Measurements from ENCODE around the gene SNRPA. TPM values are rescaled to one million over a fixed set of nuclear protein-coding genes. Genes with fewer than 3 reads are reported as not detected.

Gene SNRPA
- total and polyA plus RNA-seq, 2 of the 8 experiments (the other 6 are each of a cell fraction or from before 2014, with no cell fraction given), result 201 to 202 TPM

DNA sequence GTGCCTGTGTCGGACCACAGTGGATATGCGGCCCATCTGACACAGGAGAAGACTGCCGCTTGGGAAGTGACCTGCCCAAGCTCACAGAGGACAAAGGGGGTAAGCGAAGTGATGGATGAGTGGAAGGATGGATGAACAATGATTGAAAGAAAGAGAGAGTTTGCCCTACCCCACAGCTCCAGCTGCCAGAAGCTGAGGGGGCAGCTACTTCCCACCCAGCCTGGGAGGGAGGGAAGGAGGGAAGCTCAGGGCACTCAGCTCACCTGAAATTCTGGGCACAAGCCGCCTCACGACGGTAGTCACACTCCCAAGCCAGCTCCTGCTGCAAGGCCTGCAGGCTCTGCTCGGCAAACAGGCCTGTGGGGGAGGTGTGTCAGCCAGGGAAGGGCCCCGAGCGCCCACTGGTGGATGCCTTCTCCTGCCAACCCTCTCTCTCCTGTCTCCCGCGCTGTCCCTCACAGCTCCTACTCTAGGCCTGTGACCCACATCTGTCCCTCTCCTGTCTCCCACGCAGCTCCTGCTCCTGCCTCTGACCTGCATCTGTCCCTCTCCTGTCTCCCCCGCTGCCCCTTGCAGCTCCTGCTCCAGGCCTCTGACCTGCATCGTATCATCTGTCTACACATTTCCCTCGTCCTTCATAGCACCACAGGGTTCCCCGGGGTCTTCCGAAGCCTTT lies 48.5 kb upstream of the SNRPA start:
- ChIA-PET CTCF (ENCODE audit: partially characterized antibody) (interaction anchor here (0.7 to 4.0 kb wide), 19 partner anchors 9 to 122 kb away, joined by 3 to 15 read pairs (median 3); partner anchors contain the start of genes COQ8B, ITPKC and MIA), POLR2A (ENCODE audit: partially characterized antibody) (interaction anchor here (0.9 to 2.8 kb wide), 12 partner anchors 9 to 126 kb away, joined by 3 to 24 read pairs (median 4); partner anchors contain the start of genes ACTMAP, COQ8B, ITPKC and NUMBL)
- Histone ChIP-seq H3K4ac (replicated peaks; ENCODE audit: insufficient read length, low read depth, low read length) (no peak overlapping the region), H3K23ac (ENCODE audit: insufficient read length) (no peak overlapping the region), H4K20me1 (replicated peaks in 1 of 2; ENCODE audit: control insufficient read depth in 1 of 2, insufficient read depth in 2 of 2, low read length in 2 of 2) (peaks cover 0 to 4% of the 10 kb centered on the region in 2 experiments), H3K27me3 (replicated peaks in 1 of 4; ENCODE audit: control insufficient read depth in 3 of 4, extremely low read depth in 1 of 4, insufficient read depth in 3 of 4, low read length in 3 of 4) (no peaks in the 10 kb centered on the region), H3K14ac (ENCODE audit: insufficient read length) (no peak overlapping the region), H2BK120ac (replicated peaks; ENCODE audit: low read depth, low read length) (no peak overlapping the region), H3K36me3 (ENCODE audit: control insufficient read depth in 2 of 4, insufficient read depth in 4 of 4, low read length in 3 of 4) (peaks cover 8 to 28% (median 25%) of the 10 kb centered on the region in 4 experiments; a peak in 7 of 8 replicates), H2AFZ (ENCODE audit: low read length) (no peak overlapping the region), H2BK12ac (ENCODE audit: low read depth, low read length) (no peak overlapping the region), H3K56ac (replicated peaks; ENCODE audit: insufficient read length, low read depth, low read length) (no peak overlapping the region), H3K4me2 (ENCODE audit: insufficient read depth in 1 of 2, low read depth in 2 of 2, low read length in 2 of 2) (0 out of 4 replicates have a peak overlapping the region, but pooled peaks of 1 of the 2 experiments have one; percentile 6), H3K9ac (replicated peaks in 1 of 4; ENCODE audit: extremely low read depth in 1 of 4, low read depth in 3 of 4, low read length in 3 of 4) (no peak overlapping the region), H2BK5ac (ENCODE audit: low read depth, low read length) (no peak overlapping the region), H3K79me1 (ENCODE audit: low read depth, low read length) (peaks cover 3% of the 10 kb centered on the region; the same call in 1 of the 2 replicates), H3K4me1 (replicated peaks in 1 of 4; ENCODE audit: control insufficient read depth in 3 of 4, insufficient read depth in 4 of 4, low read length in 3 of 4) (peaks cover 0 to 4% (median 1%) of the 10 kb centered on the region in 4 experiments; a peak in 5 of 7 replicates), H2BK20ac (ENCODE audit: low read length) (no peak overlapping the region), H2AK5ac (ENCODE audit: low read depth, low read length) (no peak overlapping the region), H4K8ac (ENCODE audit: extremely low read depth, insufficient read depth, low read length) (no peak overlapping the region), H3K27ac (ENCODE audit: low read depth, low read length) (no peak overlapping the region; the same call in 1 of the 2 replicates), H3K79me2 (ENCODE audit: control insufficient read depth in 1 of 2, insufficient read depth in 2 of 2, low read length in 2 of 2) (no peaks in the 10 kb centered on the region), H4K91ac (replicated peaks; ENCODE audit: insufficient read length, low read length) (no peak overlapping the region), H3K23me2 (ENCODE audit: low read depth, low read length) (no peaks in the 10 kb centered on the region; the same call in 1 of the 2 replicates), H2BK15ac (ENCODE audit: low read length) (no peak overlapping the region), H3K4me3 (ENCODE audit: extremely low read depth in 1 of 4, insufficient read depth in 2 of 4, low read depth in 3 of 4, low read length in 4 of 4) (no peak overlapping the region), H3K9me3 (ENCODE audit: insufficient read depth in 2 of 2, low read depth in 1 of 2, low read length in 1 of 2) (no peaks in the 10 kb centered on the region), H4K5ac (ENCODE audit: insufficient read length, low read depth, low read length) (no peak overlapping the region), H3K18ac (ENCODE audit: extremely low read depth, low read length) (no peak overlapping the region)
- no peak for TF ChIP-seq SP4 (IDR thresholded peaks at IDR 0.05; ENCODE audit: low read length)
- peak; percentile 60 to 66 for TF ChIP-seq RAD21 (IDR thresholded peaks at IDR 0.05 in 1 of 2, conservative IDR thresholded peaks at IDR 0.05 in 1 of 2; ENCODE audit: low read depth in 2 of 2, low read length in 2 of 2)
- TF ChIP-seq, protein P1, sequence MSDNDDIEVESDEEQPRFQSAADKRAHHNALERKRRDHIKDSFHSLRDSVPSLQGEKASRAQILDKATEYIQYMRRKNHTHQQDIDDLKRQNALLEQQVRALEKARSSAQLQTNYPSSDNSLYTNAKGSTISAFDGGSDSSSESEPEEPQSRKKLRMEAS (IDR thresholded peaks at IDR 0.05), result 0 out of 2 replicates have a peak, but pooled peaks have one; percentile 37
- no peak for TF ChIP-seq SRF (IDR thresholded peaks at IDR 0.05; ENCODE audit: low read depth, low read length)
- 0 out of 4 replicates have a peak, but pooled peaks of 1 of the 2 experiments have one; percentile 39 for TF ChIP-seq SIN3A (conservative IDR thresholded peaks at IDR 0.05 in 1 of 2, IDR thresholded peaks at IDR 0.05 in 1 of 2; ENCODE audit: low read depth in 1 of 2, low read length in 2 of 2)
- TF ChIP-seq, protein P2, sequence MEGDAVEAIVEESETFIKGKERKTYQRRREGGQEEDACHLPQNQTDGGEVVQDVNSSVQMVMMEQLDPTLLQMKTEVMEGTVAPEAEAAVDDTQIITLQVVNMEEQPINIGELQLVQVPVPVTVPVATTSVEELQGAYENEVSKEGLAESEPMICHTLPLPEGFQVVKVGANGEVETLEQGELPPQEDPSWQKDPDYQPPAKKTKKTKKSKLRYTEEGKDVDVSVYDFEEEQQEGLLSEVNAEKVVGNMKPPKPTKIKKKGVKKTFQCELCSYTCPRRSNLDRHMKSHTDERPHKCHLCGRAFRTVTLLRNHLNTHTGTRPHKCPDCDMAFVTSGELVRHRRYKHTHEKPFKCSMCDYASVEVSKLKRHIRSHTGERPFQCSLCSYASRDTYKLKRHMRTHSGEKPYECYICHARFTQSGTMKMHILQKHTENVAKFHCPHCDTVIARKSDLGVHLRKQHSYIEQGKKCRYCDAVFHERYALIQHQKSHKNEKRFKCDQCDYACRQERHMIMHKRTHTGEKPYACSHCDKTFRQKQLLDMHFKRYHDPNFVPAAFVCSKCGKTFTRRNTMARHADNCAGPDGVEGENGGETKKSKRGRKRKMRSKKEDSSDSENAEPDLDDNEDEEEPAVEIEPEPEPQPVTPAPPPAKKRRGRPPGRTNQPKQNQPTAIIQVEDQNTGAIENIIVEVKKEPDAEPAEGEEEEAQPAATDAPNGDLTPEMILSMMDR (IDR thresholded peaks at IDR 0.05; ENCODE audit: control extremely low read depth in 1 of 3, insufficient read depth in 1 of 3, low read depth in 1 of 3, low read length in 3 of 3), result peak; percentile 74 to 83 (median 75)
- WGBS, 2 experiments (ENCODE audit: extremely low coverage in 1 of 2, insufficient coverage in 1 of 2, insufficient read length in 1 of 2, insufficient replicate concordance in 2 of 2, low coverage in 1 of 2, low lambda C conversion rate in 2 of 2, missing lambda C conversion rate in 1 of 2), result 76 to 100% methylated on average over 1 to 18 of the region's 18 CpGs
- DNase-seq (ENCODE audit: low read depth in 1 of 2, low spot score in 2 of 2) (peak in 1 of 2 experiments; percentile 84), FAIRE-seq (no peak)

Data from H1 (cell line).